GM18868 (cell line): ENCODE measurements around the gene MDFIC2.

Experiments used
- ATAC-seq: cut with Tn5 transposase; IDR thresholded peaks from one replicate; pipeline ENCODE4 v1.9.1; 2021; ENCODE audit warnings: mild to moderate bottlenecking, moderate library complexity; ENCODE audit not compliant: unreplicated experiment

MDFIC2 gene

GRCh38 chr3:70185661-70186060, 126.8 kb downstream of the MDFIC2 start:
- ATAC-seq = no peak

GRCh38 chr3:70183781-70184504, 128.5 kb downstream of the MDFIC2 start:
- ATAC-seq = no peak

- ATAC-seq = no peak
Measured at GRCh38 chr3:70182166-70182565, 130.3 kb downstream of the MDFIC2 start.

- peak; percentile 63 for ATAC-seq
Measured at GRCh38 chr3:70180664-70181063, 131.8 kb downstream of the MDFIC2 start.

- peak; percentile 65 for ATAC-seq
Measured at GRCh38 chr3:70179111-70179510, 133.3 kb downstream of the MDFIC2 start.

- no peak for ATAC-seq
Measured at GRCh38 chr3:70177881-70178645, 134.4 kb downstream of the MDFIC2 start.

GRCh38 chr3:70176224-70176623, 136.2 kb downstream of the MDFIC2 start:
- no peak for ATAC-seq

GRCh38 chr3:70156808-70157207, 155.6 kb downstream of the MDFIC2 start:
- no peak for ATAC-seq

- ATAC-seq = no peak
Measured at GRCh38 chr3:70150599-70150998, 161.8 kb downstream of the MDFIC2 start.

GRCh38 chr3:70149714-70150400, 162.6 kb downstream of the MDFIC2 start:
- ATAC-seq = no peak
